PC-3 (cell line): ENCODE data around the gene SOS1. TPM values are rescaled to one million over a fixed set of nuclear protein-coding genes. Genes with fewer than 3 reads are reported as not detected.

Experiments used
- ATAC-seq: fragments of 200-7000 bp; cut with Tn5 transposase; 2 replicates; pipeline ENCODE4 v1.9.1; 2020; ENCODE audit warnings: mild to moderate bottlenecking, moderate library complexity
- BruUV-seq: library from RNA; stranded (reverse); fragments of 400-500 nt; replicated peaks from 2 replicates; lab custom pipeline; 2021; lab: Mats Ljungman, UMichigan
- CTCF ChIA-PET: fragments of 300-600 bp; sonication (Branson Sonifier 250); formaldehyde crosslinking; loops from one replicate; lab custom pipeline; 2022; ENCODE audit warnings: antibody characterized with exemption; lab: Charles Lee
- POLR2A ChIA-PET: fragments of 300-600 bp; sonication (Branson Sonifier 250); formaldehyde crosslinking; loops from one replicate; lab custom pipeline; 2022; ENCODE audit warnings: antibody characterized with exemption; ENCODE audit not compliant: unreplicated experiment; lab: Charles Lee
- DNase-seq: peaks from one replicate; pipeline ENCODE4 v3.0.0-alpha.2; 2015
- H2AFZ ChIP-seq: fragments of 300-600 bp; sonication (generic); 2 replicates; pipeline ENCODE4 v1.6.0; 2016; ENCODE audit warnings: antibody characterized with exemption, low read length
- H3F3A ChIP-seq: fragments of 300-600 bp; sonication (generic); one replicate; pipeline ENCODE4 v1.6.0; 2017; ENCODE audit warnings: antibody characterized with exemption, low read length, control low read depth, mild to moderate bottlenecking; ENCODE audit not compliant: unreplicated experiment
- H3K27ac ChIP-seq: fragments of 300-600 bp; sonication (generic); 2 replicates; pipeline ENCODE4 v1.5.1; 2016; ENCODE audit warnings: mild to moderate bottlenecking, low read length
- H3K27me3 ChIP-seq: fragments of 300-600 bp; sonication (generic); 2 replicates; pipeline ENCODE4 v1.6.1; 2016; ENCODE audit warnings: low read length, mixed read lengths
- H3K36me3 ChIP-seq: fragments of 300-600 bp; sonication (generic); 2 replicates; pipeline ENCODE4 v1.6.1; 2016; ENCODE audit warnings: low read depth, mixed run types, low read length, mixed read lengths
- H3K4me1 ChIP-seq: fragments of 300-600 bp; sonication (generic); 2 replicates; pipeline ENCODE4 v1.5.1; 2016; ENCODE audit warnings: low read length; ENCODE audit not compliant: insufficient read depth
- H3K4me2 ChIP-seq: fragments of 300-600 bp; sonication (generic); 2 replicates; pipeline ENCODE4 v1.6.0; 2016; ENCODE audit warnings: low read length
- H3K4me3 ChIP-seq: fragments of 300-600 bp; sonication (generic); 2 replicates; pipeline ENCODE4 v1.5.1; 2016; ENCODE audit warnings: mild to moderate bottlenecking, low read length, mixed read lengths
- H3K79me2 ChIP-seq: fragments of 300-600 bp; sonication (generic); 2 replicates; pipeline ENCODE4 v1.6.1; 2017; ENCODE audit warnings: low read length, mixed read lengths
- H3K9ac ChIP-seq: fragments of 300-600 bp; sonication (generic); 2 replicates; pipeline ENCODE4 v1.6.0; 2016; ENCODE audit warnings: mild to moderate bottlenecking, low read length
- H3K9me2 ChIP-seq: fragments of 300-600 bp; sonication (generic); replicated peaks from 2 replicates; pipeline ENCODE4 v1.6.1; 2016; ENCODE audit warnings: mixed run types, low read length, mixed read lengths
- H3K9me3 ChIP-seq: fragments of 300-600 bp; sonication (generic); 2 replicates; pipeline ENCODE4 v1.6.1; 2016; ENCODE audit warnings: low read length, mixed read lengths
- H4K20me1 ChIP-seq: fragments of 300-600 bp; sonication (generic); 2 replicates; pipeline ENCODE4 v1.6.1; 2016; ENCODE audit warnings: low read length, mixed read lengths
- CTCF ChIP-seq: fragments of 300-600 bp; sonication (generic); conservative IDR thresholded peaks from 2 replicates; pipeline ENCODE4 v1.5.1; 2017; ENCODE audit warnings: antibody characterized with exemption, low read depth, mild to moderate bottlenecking, low read length
- EZH2 ChIP-seq: fragments of 300-600 bp; sonication (generic); IDR thresholded peaks from one replicate; pipeline ENCODE4 v1.6.1; 2017; ENCODE audit warnings: antibody characterized with exemption, mild to moderate bottlenecking, low read length; ENCODE audit not compliant: unreplicated experiment
- EZH2phosphoT487 ChIP-seq: fragments of 300-600 bp; sonication (generic); IDR thresholded peaks from 2 replicates; pipeline ENCODE4 v1.6.1; 2018; ENCODE audit warnings: mild to moderate bottlenecking, antibody characterized with exemption, low read length, borderline replicate concordance
- intact Hi-C: fragments of 100-400 bp; cut with micrococcal nuclease; formaldehyde crosslinking; loops from 2 replicates; pipeline ENCODE4 v1.9.0; 2023
- total RNA-seq: library from RNA; depleted of rRNA; stranded (reverse); fragments of >200 nt; gene quantifications from 2 replicates; pipeline ENCODE4 v1.2.3, GENCODE V29; 2014

SOS1 gene
- total RNA-seq, 1 experiment from 2014 or later: 9.7 TPM

DNA sequence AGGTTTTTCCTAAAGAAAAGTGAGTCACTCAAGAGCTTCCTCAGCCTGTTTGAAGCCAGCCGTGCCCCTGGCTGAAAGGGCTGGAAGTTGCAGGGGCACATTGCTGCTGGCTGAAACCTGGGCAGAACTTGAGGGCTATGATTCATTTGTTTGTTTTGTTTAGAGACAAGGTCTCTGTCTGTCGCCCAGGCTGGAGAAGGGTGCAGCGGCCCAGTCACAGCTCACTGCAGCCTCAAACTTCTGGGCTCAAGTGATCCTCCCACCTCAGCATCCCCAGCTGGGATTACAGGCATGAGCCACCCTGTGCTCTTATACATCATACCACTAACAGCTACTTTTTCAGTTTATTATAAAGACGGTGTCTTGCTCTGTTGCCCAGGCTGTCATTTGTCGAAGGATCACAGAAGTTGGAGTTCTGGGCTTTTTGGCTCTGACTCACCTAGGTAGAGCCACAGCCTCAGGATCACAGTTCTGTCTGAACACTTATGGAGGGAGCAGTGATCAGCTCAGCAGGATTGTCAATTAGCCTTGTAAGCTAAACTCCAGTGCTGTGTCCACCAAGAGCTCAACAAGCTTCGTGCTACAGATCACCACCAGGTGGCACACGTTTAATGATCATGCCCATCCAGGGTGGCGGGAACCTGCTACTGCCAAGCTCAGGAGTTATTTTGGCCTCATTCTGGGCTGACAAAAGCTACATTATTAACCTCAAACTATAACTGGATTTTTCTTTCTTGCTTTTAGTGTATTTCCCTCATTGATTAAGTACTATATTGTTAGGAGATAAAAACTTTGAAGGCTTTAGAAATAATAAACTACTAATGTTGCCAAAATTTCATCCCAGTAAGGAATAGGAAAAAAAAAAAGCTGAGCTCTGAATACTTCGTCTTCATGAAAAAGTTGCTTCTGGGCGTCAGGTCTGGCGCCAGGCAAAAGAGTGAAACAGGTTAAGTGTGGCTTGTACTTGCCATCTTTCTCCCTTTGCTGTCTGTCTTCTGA is 173.3 kb downstream of the SOS1 start:
- DNase-seq (peak; percentile 94), ATAC-seq (peak; percentile 97)
- Histone ChIP-seq H3K4me2 (peak overlapping the region; percentile 62), H3K4me3 (no peak overlapping the region), H3K9me2 (no peaks in the 10 kb centered on the region), H3K27me3 (no peaks in the 10 kb centered on the region), H3K27ac (peak overlapping the region; percentile 57), H4K20me1 (no peaks in the 10 kb centered on the region), H3K79me2 (no peaks in the 10 kb centered on the region), H3K36me3 (no peaks in the 10 kb centered on the region), H3K9ac (no peak overlapping the region), H3F3A (peaks cover 4% of the 10 kb centered on the region), H3K9me3 (no peaks in the 10 kb centered on the region), H2AFZ (peak overlapping the region; percentile 19), H3K4me1 (peaks cover 21% of the 10 kb centered on the region)
- CTCF ChIA-PET: interaction anchor here (0.5 to 2.3 kb wide), 20 partner anchors 11 to 749 kb away, joined by 3 to 65 read pairs (median 4); no protein-coding TSS in a partner anchor
- TF ChIP-seq EZH2 (no peak), CTCF (peak; percentile 88), EZH2phosphoT487 (no peak)
- no TSS peak for BruUV-seq
- intact Hi-C loops: loop anchor here (1.0 to 5.0 kb wide), 2 partner anchors 90 to 283 kb away; no protein-coding TSS in a partner anchor
- POLR2A ChIA-PET: interaction anchor here (0.5 to 1.0 kb wide), 5 partner anchors 34 to 257 kb away, joined by 3 to 5 read pairs (median 4); no protein-coding TSS in a partner anchor

DNA sequence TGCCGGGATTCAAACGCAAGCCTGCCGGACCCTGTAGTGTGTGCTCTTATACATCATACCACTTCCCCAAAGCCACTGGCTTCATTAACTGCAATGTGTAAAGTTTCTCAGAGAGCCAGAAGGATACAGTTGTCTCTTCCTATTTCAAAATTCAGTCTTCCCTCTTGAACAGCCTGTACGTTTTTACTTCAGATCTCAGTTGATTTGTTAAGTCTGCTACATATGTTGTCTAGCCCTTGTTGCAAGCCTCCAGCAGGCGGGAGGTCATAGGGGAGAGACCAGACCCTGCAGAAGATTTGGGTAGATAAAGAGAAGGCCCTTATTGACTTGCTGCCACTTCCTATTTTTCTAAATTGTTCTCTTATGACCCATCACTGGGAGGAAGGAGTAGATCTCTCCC is 174.9 kb downstream of the SOS1 start:
- intact Hi-C loops: loop anchor here (5.0 kb wide), 1 partner anchor 91 kb away; no protein-coding TSS in a partner anchor
- Histone ChIP-seq H3K27ac (no peak overlapping the region), H3K4me3 (no peak overlapping the region), H3K9ac (no peak overlapping the region), H3K4me1 (peaks cover 21% of the 10 kb centered on the region), H3K27me3 (no peaks in the 10 kb centered on the region), H3F3A (peaks cover 4% of the 10 kb centered on the region), H3K9me3 (no peaks in the 10 kb centered on the region), H3K9me2 (no peaks in the 10 kb centered on the region), H2AFZ (no peak overlapping the region), H3K79me2 (no peaks in the 10 kb centered on the region), H4K20me1 (no peaks in the 10 kb centered on the region), H3K4me2 (no peak overlapping the region), H3K36me3 (no peaks in the 10 kb centered on the region)
- DNase-seq (no peak), ATAC-seq (no peak)
- no TSS peak for BruUV-seq
- POLR2A ChIA-PET: no interaction called here
- CTCF ChIA-PET: interaction anchor here (2.3 kb wide), 1 partner anchor 90 kb away, joined by 65 read pairs; no protein-coding TSS in a partner anchor
- TF ChIP-seq CTCF: no peak
- TF ChIP-seq EZH2: no peak
- TF ChIP-seq EZH2phosphoT487: no peak
